HCT116 (cell line): Measurements from ENCODE around the gene ELOB. TPM values are rescaled to one million over a fixed set of nuclear protein-coding genes. Genes with fewer than 3 reads are reported as not detected.

ENCODE experiments used
- ATAC-seq: fragments of 200-7000 bp; cut with Tn5 transposase; 2 replicates; pipeline ENCODE4 v1.9.1; 2020; ENCODE audit warnings: mild to moderate bottlenecking, moderate library complexity
- BruUV-seq: library from RNA; stranded (reverse); fragments of 400-500 nt; replicated peaks from 2 replicates; lab custom pipeline; 2021; lab: Mats Ljungman, UMichigan
- CTCF ChIA-PET: fragments of 300-600 bp; sonication (Branson Sonifier 250); formaldehyde crosslinking; loops from one replicate; lab custom pipeline; 2021; ENCODE audit warnings: antibody characterized with exemption; lab: Charles Lee
- POLR2A ChIA-PET: fragments of 300-600, 350-600 bp; sonication (Branson Sonifier 250); formaldehyde crosslinking; loops from one replicate; lab custom pipeline; 2021; ENCODE audit warnings: antibody characterized with exemption; lab: Charles Lee
- RAD21 ChIA-PET, 2 experiments: fragments of 300-600 bp; sonication (Branson Sonifier 250); formaldehyde crosslinking; loops; one replicate each; lab custom pipeline; 2023; ENCODE audit warnings: low total read pairs in 2 of 2; ENCODE audit not compliant: uncharacterized antibody in 2 of 2, unreplicated experiment in 2 of 2, low non-redundant PET in 1 of 2; lab: Charles Lee
- DNase-seq: peaks from one replicate; pipeline ENCODE4 v3.0.0-alpha.2; 2010; ENCODE audit warnings: low read depth, low spot score
- H2AFZ ChIP-seq: fragments of 200-600 bp; shearing (Covaris generic), sonication (generic); 2 replicates; pipeline ENCODE4 v1.6.1; 2017; ENCODE audit warnings: low read depth, mixed run types, mixed read lengths, antibody characterized with exemption, low read length; ENCODE audit not compliant: poor library complexity, severe bottlenecking
- H3K27ac ChIP-seq: 2 replicates; pipeline ENCODE4 v1.5.1; 2012; ENCODE audit warnings: low read depth, low read length
- H3K27me3 ChIP-seq: fragments of 200-600 bp; sonication (generic); 2 replicates; pipeline ENCODE4 v1.6.1; 2016; ENCODE audit warnings: mixed run types, low read length, mixed read lengths; ENCODE audit not compliant: insufficient read depth
- H3K36me3 ChIP-seq, 2 experiments: fragments of 200-500 bp in 1 of 2; fragments of 200-600 bp in 1 of 2; sonication (Bioruptor generic) in 1 of 2; sonication (generic) in 1 of 2; 2 replicates each; pipeline versions ENCODE4 v1.5.1 to v1.6.1; 2014 to 2016; ENCODE audit warnings: low read length in 2 of 2, inconsistent platforms in 1 of 2, mixed read lengths in 1 of 2, mixed run types in 1 of 2; ENCODE audit not compliant: insufficient read depth in 2 of 2, control insufficient read depth in 1 of 2
- H3K4me1 ChIP-seq, 2 experiments: fragments of 200-600 bp in 1 of 2; sonication (generic) in 1 of 2; 2 replicates each; pipeline versions ENCODE4 v1.5.1 to v1.6.1; 2012 to 2017; ENCODE audit warnings: low read length in 2 of 2, inconsistent platforms in 1 of 2, mild to moderate bottlenecking in 1 of 2, mixed read lengths in 1 of 2, mixed run types in 1 of 2, moderate library complexity in 1 of 2; ENCODE audit not compliant: insufficient read depth in 2 of 2, control insufficient read depth in 1 of 2
- H3K4me2 ChIP-seq: fragments of 200-600 bp; sonication (generic); 2 replicates; pipeline ENCODE4 v1.6.1; 2017; ENCODE audit warnings: mixed run types, low read length, mixed read lengths
- H3K4me3 ChIP-seq, 2 experiments: fragments of 200-600 bp in 1 of 2; sonication (generic) in 1 of 2; replicated peaks in 1 of 2; 2 replicates each; pipeline ENCODE4 v1.5.1; 2011 to 2016; ENCODE audit warnings: low read length in 2 of 2, control low read depth in 1 of 2, low read depth in 1 of 2, mild to moderate bottlenecking in 1 of 2, mixed read lengths in 1 of 2, mixed run types in 1 of 2
- H3K79me2 ChIP-seq: fragments of 200-600 bp; sonication (generic); 2 replicates; pipeline ENCODE4 v1.6.1; 2017; ENCODE audit warnings: mild to moderate bottlenecking, mixed run types, low read length, moderate library complexity, mixed read lengths; ENCODE audit not compliant: insufficient read depth
- H3K9ac ChIP-seq: fragments of 200-600 bp; sonication (generic); 2 replicates; pipeline ENCODE4 v1.6.1; 2016; ENCODE audit warnings: low read length, mixed read lengths
- H3K9me2 ChIP-seq: fragments of 200-600 bp; sonication (generic), shearing (Covaris generic); 2 replicates; pipeline ENCODE4 v1.6.1; 2017; ENCODE audit warnings: mixed run types, mild to moderate bottlenecking, moderate library complexity; ENCODE audit not compliant: insufficient read depth
- H3K9me3 ChIP-seq, 2 experiments: fragments of 200-500 bp in 1 of 2; fragments of 200-600 bp in 1 of 2; sonication (Bioruptor generic) in 1 of 2; sonication (generic) in 1 of 2; 2 replicates each; pipeline ENCODE4 v1.6.1; 2014 to 2017; ENCODE audit warnings: low read length in 2 of 2, mixed read lengths in 2 of 2, inconsistent platforms in 1 of 2, low read depth in 1 of 2, mild to moderate bottlenecking in 1 of 2, mixed run types in 1 of 2, moderate library complexity in 1 of 2; ENCODE audit not compliant: control insufficient read depth in 1 of 2, insufficient read depth in 1 of 2
- H4K20me1 ChIP-seq: fragments of 200-600 bp; sonication (generic), shearing (Covaris generic); 2 replicates; pipeline ENCODE4 v1.6.1; 2017; ENCODE audit warnings: mixed run types, mild to moderate bottlenecking, moderate library complexity; ENCODE audit not compliant: insufficient read depth
- EGR1 ChIP-seq: IDR thresholded peaks from 2 replicates; pipeline ENCODE4 v1.6.1; 2012; ENCODE audit warnings: low read depth
- POLR2AphosphoS5 ChIP-seq: IDR thresholded peaks from 2 replicates; pipeline ENCODE4 v1.6.1; 2011; ENCODE audit warnings: mild to moderate bottlenecking, low read depth, low read length, moderate library complexity
- SIN3A ChIP-seq: IDR thresholded peaks from 2 replicates; pipeline ENCODE4 v1.6.1; 2012; ENCODE audit warnings: low read depth
- SRF ChIP-seq: IDR thresholded peaks from 2 replicates; pipeline ENCODE4 v1.6.1; 2012; ENCODE audit warnings: low read depth
- YY1 ChIP-seq: IDR thresholded peaks from 2 replicates; pipeline ENCODE4 v1.6.1; 2011; ENCODE audit warnings: low read length, low read depth, moderate library complexity, mild to moderate bottlenecking; ENCODE audit not compliant: insufficient replicate concordance; ENCODE audit errors: extremely low read depth
- intact Hi-C: fragments of 100-400 bp; cut with micrococcal nuclease; formaldehyde crosslinking; loops from 2 replicates; pipeline ENCODE4 v1.10.0; 2022
- total RNA-seq: library from RNA; stranded (reverse); gene quantifications from one replicate; pipeline ENCODE4 v1.2.1, GENCODE V29; 2021; ENCODE audit not compliant: unreplicated experiment
- TF ChIP-seq, protein P1 (sequence below): IDR thresholded peaks from 2 replicates; pipeline ENCODE4 v1.6.1; 2011; ENCODE audit warnings: mild to moderate bottlenecking, low read length, moderate library complexity; ENCODE audit not compliant: insufficient replicate concordance; ENCODE audit errors: extremely low read depth
- TF ChIP-seq, protein P2 (sequence below): IDR thresholded peaks from 2 replicates; pipeline ENCODE4 v1.6.1; 2012; ENCODE audit warnings: low read depth

The ELOB gene
- total RNA-seq, 1 experiment from 2014 or later: 239 TPM

GRCh38 chr16:2766430-2767139, 10.5 kb downstream of the ELOB start:
- no peak for ATAC-seq
- intact Hi-C loops: no loop called here
- TF ChIP-seq SRF (no peak), SIN3A (no peak), POLR2AphosphoS5 (peak; percentile 0; the same call in 1 of the 2 replicates), YY1 (no peak), EGR1 (no peak)
- TF ChIP-seq, protein P1, sequence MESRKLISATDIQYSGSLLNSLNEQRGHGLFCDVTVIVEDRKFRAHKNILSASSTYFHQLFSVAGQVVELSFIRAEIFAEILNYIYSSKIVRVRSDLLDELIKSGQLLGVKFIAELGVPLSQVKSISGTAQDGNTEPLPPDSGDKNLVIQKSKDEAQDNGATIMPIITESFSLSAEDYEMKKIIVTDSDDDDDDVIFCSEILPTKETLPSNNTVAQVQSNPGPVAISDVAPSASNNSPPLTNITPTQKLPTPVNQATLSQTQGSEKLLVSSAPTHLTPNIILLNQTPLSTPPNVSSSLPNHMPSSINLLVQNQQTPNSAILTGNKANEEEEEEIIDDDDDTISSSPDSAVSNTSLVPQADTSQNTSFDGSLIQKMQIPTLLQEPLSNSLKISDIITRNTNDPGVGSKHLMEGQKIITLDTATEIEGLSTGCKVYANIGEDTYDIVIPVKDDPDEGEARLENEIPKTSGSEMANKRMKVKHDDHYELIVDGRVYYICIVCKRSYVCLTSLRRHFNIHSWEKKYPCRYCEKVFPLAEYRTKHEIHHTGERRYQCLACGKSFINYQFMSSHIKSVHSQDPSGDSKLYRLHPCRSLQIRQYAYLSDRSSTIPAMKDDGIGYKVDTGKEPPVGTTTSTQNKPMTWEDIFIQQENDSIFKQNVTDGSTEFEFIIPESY: no peak
- TF ChIP-seq, protein P2, sequence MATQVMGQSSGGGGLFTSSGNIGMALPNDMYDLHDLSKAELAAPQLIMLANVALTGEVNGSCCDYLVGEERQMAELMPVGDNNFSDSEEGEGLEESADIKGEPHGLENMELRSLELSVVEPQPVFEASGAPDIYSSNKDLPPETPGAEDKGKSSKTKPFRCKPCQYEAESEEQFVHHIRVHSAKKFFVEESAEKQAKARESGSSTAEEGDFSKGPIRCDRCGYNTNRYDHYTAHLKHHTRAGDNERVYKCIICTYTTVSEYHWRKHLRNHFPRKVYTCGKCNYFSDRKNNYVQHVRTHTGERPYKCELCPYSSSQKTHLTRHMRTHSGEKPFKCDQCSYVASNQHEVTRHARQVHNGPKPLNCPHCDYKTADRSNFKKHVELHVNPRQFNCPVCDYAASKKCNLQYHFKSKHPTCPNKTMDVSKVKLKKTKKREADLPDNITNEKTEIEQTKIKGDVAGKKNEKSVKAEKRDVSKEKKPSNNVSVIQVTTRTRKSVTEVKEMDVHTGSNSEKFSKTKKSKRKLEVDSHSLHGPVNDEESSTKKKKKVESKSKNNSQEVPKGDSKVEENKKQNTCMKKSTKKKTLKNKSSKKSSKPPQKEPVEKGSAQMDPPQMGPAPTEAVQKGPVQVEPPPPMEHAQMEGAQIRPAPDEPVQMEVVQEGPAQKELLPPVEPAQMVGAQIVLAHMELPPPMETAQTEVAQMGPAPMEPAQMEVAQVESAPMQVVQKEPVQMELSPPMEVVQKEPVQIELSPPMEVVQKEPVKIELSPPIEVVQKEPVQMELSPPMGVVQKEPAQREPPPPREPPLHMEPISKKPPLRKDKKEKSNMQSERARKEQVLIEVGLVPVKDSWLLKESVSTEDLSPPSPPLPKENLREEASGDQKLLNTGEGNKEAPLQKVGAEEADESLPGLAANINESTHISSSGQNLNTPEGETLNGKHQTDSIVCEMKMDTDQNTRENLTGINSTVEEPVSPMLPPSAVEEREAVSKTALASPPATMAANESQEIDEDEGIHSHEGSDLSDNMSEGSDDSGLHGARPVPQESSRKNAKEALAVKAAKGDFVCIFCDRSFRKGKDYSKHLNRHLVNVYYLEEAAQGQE: no peak
- TF ChIP-seq, all 23 proteins: peak for 1
- peaks cover 0 to 34% of the 10 kb centered on the region in 2 experiments; a peak in 2 of 4 replicates for H3K4me1 ChIP-seq
- peaks cover 94% of the 10 kb centered on the region for H3K79me2 ChIP-seq
- RAD21 ChIA-PET: no interaction called here
- no peak overlapping the region for H3K4me2 ChIP-seq
- DNase-seq: no peak
- POLR2A ChIA-PET: no interaction called here
- no peak overlapping the region for H2AFZ ChIP-seq
- H3K27me3 ChIP-seq: no peaks in the 10 kb centered on the region
- H3K9ac ChIP-seq: no peak overlapping the region
- no TSS peak for BruUV-seq
- CTCF ChIA-PET: no interaction called here
- peaks cover 25% of the 10 kb centered on the region; the same call in 1 of the 2 replicates for H4K20me1 ChIP-seq
- H3K4me3 ChIP-seq: no peak overlapping the region
- H3K36me3 ChIP-seq: peaks cover 64 to 100% of the 10 kb centered on the region in 2 experiments
- no peaks in the 10 kb centered on the region for H3K9me2 ChIP-seq
- H3K9me3 ChIP-seq: no peaks in the 10 kb centered on the region
- no peak overlapping the region; the same call in 1 of the 2 replicates for H3K27ac ChIP-seq
